ELR (cell line): Measurements from ENCODE around the gene CACNA2D1.

Experiments
- DNase-seq: peaks from one replicate; pipeline ENCODE4 v3.0.0-alpha.2; 2015; ENCODE audit warnings: low read depth

The CACNA2D1 gene

GRCh38 chr7:82343716-82344115 is 99.9 kb downstream of the CACNA2D1 start:
- DNase-seq = no peak

DNA sequence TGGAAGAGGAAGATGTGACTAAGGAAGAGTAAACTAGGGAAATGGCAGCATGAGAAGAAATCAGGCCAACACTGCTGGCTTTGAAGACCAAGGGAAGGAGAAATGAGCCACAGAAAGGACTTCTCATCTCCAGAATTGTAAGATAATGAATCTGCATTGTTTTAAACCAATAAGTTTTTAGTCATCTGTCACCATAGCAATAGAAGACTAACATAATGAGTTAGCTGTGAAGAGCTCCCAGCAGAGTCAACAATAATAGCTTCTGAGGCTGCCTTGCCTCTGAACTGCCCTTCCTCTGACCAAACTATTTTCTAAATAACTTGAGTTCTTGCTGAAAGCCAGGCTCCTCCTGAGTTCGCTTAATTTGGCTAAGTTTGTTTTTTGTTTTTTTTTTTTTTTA is 103.6 kb downstream of the CACNA2D1 start:
- DNase-seq = peak; percentile 4

DNA sequence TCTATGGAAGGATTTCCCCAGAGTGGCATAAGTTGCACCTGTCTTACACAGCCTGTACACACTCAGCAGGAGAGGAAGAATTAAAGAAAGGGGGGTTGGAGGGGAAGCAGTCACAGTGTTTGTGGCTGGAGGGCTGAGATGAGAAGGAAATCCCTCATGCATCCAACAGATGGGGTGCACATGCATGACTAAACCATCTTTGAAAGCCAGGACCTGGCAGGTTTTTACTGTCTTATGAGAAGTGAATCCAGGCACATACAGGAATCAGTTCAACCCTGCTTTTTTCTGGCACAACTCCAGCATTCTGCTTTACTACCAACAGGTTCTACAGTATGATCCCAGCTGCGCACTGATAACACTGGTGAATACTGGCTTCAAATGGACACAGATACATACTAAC is 107.7 kb downstream of the CACNA2D1 start:
- peak; percentile 29 for DNase-seq

GRCh38 chr7:82335001-82335400 is 108.6 kb downstream of the CACNA2D1 start:
- no peak for DNase-seq

DNA sequence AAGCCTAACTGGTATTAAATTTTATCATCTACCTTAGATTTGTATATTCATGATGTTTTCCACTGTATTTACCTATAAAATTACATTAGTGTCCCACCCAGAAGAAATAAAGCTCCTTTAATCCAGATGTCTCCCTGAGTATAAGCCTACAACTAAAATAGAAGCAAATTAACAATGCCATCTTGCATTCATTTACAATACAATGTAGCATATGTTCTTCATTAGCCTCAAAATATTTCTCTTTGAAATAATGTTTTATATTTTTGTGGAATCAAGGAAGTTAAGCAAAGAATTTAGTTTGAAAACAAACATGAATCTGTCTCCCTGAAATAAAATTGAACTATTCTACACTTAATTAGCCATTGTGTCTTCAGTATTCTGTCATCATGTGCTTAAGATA is 112.3 kb downstream of the CACNA2D1 start:
- DNase-seq = no peak

- no peak for DNase-seq
These were observed 112.8 kb downstream of the CACNA2D1 start for GRCh38 chr7:82330706-82331215.

GRCh38 chr7:82327898-82328297 is 115.7 kb downstream of the CACNA2D1 start:
- no peak for DNase-seq

DNA sequence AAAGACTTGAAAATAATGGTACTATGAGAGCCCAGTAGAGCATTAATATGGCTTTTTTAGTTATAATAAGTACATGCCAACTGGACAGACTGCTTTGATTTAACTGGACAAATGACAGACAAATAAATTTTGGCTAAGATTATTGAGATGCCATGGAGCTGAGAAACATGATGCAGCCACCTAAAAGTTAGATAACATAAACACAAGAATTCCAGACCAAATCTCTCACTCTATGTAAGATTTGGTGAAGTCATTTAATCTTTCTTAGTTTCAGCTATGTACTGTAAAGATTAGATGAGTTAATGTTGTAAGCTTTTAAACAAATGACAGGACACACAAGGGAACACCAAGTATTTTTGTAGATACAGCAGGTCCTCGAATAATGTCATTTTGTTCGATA is 118.2 kb downstream of the CACNA2D1 start:
- no peak for DNase-seq

- DNase-seq = no peak
These were observed 119.8 kb downstream of the CACNA2D1 start for GRCh38 chr7:82323806-82324205.

GRCh38 chr7:82319674-82320118 is 123.9 kb downstream of the CACNA2D1 start:
- DNase-seq = peak; percentile 47

DNA sequence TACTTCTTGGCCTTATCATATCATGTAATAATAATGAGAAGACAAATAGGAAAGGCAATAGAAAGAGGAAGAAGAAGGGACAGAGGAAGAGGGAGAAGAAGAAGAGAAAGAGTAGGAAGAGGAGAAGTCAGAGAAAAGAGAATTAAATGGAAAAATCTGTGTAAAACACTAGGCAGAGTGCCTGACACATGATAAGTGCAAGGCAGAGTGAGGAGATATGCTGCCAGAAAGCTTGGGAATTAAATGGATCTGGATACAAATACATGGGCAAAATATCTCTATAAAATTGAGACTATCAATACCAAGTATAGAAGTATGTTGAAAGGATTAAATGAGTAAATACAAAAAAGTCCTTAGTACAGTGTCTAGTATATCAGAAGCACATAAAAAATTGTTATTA is 124.8 kb downstream of the CACNA2D1 start:
- DNase-seq = no peak

DNA sequence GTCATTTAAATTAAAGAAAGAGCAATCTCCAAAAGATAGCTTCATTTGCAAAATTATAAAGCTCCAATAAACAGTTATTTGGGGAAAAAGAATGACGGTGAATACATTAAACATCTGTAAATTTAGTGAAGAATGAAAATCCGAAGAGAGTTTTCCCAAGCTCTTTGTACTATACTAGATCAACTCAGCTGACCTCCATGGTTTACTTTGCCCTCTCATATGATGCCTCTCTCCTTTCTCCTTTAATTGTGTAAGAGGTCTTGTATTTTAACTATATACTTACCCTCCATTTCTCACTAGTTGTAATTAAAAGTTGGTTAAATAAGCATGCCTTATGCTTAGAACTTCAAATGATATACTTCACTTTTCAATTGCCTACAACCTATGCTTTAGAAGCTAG is 125.8 kb downstream of the CACNA2D1 start:
- DNase-seq = no peak

DNA sequence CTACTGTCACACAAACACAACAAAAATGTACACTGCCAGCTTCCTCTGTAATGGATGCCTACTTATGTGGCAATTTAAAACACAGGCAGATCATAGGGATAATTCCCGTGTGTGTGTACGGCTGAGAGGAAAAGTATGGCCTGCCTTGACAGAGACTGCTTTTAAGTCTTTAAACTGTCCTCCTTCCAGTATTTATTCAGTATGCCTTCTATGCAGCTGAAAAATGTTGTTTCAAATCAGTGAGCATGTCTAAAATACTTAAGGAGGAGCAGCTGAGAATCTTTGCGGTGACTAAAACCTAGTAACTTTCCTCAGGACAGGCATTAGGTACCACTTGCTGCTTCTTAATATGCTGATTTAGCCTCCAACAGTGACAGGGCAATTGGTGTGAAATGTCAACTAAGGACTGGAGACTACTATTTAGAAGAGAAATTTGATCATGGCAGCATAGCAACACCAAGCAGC is 126.3 kb downstream of the CACNA2D1 start:
- no peak for DNase-seq

DNA sequence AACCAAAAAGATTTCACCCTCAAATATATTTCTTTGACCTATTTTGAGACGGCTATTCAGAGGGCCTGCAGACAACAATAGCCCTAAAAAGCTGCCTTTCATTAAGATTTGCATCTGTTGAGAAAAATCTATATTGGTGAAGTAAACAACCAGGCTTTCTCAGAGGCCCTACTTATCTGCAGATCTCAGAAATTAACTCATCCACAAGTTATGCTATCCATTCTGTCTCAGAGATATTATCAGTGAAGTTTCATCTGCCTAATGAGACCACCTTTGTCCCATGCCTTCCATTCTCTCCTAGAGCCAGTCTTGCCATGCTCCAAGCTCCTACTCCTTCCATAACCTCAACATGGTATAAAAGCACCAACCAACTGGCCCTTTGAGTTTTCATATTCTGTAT is 130.3 kb downstream of the CACNA2D1 start:
- no peak for DNase-seq

DNA sequence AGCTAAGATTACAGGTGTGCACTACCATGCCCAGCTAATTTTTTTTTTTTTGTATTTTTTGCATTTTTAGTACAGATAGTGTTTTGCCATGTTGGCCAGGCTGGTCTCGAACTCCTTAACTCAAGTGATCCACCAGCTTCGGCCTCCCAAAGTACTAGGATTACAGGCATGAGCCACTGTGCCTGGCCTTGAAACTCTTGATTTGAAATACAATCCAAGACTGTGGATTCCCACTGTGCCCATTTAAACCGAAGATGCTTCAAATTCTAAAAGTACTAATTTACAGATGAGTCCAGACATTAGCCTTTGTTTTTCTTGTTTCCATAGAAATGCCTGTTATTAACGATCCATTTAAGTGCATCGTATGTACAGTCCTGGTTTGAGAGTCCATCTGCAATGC is 130.9 kb downstream of the CACNA2D1 start:
- DNase-seq = no peak

DNA sequence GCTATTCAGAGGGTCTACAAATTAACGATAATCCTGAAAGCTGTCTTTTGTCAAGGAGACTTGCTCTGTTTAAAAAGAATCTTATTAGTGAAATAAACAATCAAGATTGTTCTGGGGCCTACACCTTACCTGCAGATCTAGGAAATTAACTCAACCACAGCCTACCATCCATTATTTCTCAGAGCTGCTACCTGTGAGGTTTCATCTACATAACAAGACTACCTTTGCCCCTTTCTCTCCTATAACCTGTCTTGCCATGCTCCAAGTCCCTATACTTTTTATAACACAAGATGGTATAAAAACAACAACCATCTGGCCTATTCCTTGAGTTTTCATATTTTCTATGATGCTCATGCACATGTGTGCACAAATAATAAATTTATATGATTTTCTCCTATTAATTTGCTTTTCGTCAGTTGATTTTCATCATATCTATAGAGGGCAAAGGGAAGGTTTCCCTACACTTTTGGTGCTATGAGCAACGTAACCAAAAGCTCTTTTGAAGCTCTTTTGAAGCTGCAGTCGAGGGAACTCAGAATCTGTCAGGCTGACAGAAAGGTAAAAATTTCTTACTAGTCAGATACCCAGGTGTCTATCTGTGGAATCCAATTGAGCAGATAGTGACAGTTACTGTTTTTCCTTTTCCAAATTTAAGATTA is 138.1 kb downstream of the CACNA2D1 start:
- no peak for DNase-seq

DNA sequence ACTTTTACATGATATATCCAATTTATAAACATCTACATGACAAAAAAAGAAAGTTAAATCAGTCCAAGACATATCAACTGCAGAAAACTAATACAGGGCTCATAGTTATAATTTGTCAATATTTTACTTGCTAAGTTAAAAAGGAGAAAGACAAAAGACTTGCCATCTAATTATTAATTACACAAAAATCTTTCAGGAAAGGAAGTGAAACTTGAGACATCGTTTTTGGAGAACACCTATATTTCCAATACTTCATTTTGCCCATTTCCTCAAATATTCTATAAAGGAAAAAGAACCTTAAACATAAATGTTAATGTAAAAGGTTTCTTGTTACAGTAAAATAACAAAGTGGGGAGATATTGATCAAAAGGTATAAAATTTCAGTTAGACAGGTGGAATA is 148.7 kb downstream of the CACNA2D1 start:
- no peak for DNase-seq

DNA sequence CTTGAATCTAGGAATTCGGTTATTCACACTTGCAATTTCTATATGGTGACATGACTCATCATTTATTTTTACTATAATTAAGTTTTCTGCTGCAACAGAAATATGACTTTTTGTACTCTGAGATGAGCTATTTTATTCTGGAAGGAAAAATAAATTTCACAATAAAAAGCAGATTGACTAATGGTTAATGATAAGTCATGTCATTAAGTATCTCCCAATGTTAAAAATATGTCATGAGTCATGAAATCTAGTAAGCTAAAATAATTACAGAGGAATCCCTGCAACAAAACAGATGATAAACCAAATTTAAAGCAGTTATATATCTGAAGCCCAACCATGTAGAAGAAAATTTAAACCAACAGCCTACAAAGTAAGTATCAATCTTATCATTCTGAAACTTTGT is 149.2 kb downstream of the CACNA2D1 start:
- peak; percentile 46 for DNase-seq

DNA sequence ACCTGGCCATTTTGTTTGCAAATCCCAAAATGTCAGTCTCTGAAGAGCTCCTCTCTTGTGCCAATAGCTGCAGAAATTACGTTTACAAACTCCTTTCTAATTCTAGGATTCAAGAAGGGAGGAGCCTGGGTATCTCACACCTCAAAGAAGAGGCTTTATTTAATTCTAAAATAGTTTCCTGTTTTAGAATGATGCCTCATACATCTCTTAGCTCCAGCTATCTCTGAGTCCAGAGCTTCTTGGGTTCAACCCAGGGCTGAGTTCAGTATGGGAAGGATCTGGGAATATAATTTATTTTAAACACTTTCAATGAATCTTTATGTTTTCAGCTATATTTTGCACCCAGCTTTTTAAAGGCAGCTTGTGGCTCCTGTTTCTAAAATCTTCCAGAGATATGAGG is 150.1 kb downstream of the CACNA2D1 start:
- no peak for DNase-seq

GRCh38 chr7:82291931-82292330 is 151.6 kb downstream of the CACNA2D1 start:
- DNase-seq = peak; percentile 39

DNA sequence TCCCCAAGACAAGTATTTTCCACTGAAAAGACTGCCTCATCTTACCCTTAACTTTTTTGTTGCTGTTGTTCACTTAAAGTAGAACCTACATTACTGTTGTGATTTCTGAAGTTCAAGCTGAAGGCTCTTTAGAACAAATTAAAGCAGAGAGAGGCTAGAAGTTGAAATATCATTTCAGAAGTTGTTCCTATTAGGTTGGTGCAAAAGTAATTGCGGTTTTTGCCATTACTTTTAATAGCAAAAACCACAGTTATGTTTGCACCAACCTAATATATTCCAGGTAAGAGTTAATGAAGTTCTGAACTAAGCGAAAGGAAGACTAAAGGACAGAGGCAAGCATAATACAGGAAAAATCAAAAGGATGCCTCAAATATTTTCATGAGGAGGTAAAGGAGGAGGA is 153.7 kb downstream of the CACNA2D1 start:
- no peak for DNase-seq

DNA sequence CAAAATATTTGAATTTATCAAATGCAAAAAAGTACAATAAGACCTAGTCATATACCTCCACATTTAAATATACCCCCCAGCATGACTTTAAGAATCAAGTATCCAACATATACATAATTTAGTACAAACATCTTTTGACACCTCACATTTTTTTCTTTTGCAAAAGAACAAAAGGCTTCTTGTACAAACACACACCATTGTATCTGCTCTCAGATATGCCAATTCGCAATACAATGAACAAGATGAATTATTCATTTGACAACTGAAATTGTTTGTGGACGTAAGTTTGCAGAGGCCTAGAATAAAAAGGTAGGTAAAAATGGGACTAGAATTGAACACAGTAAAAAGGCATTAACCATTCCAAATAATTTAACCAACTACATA is 154.4 kb downstream of the CACNA2D1 start:
- no peak for DNase-seq

- DNase-seq = no peak
These were observed 156.8 kb downstream of the CACNA2D1 start for GRCh38 chr7:82286798-82287140.

GRCh38 chr7:82286096-82286797 is 157.3 kb downstream of the CACNA2D1 start:
- DNase-seq = no peak
